Neural progenitor cell (in vitro differentiated cells): Measurements from ENCODE around the gene HS3ST4. TPM values are rescaled to one million over a fixed set of nuclear protein-coding genes. Genes with fewer than 3 reads are reported as not detected.
"Not testable (repeated sequence)": the region's sequence is repeated elsewhere in the genome, so short reads cannot be mapped to it uniquely, and the experiment has no call there.

ENCODE experiments used
- DNase-seq: peaks from one replicate; pipeline ENCODE4 v3.0.0-alpha.2; 2016; ENCODE audit warnings: low spot score
- H2AFZ ChIP-seq: fragments of 200-600 bp; sonication (generic); replicated peaks from 2 replicates; pipeline ENCODE4 v1.6.1; 2016; ENCODE audit warnings: antibody characterized with exemption
- H3F3A ChIP-seq: fragments of 200-600 bp; sonication (generic); 2 replicates; pipeline ENCODE4 v1.6.1; 2016; ENCODE audit warnings: antibody characterized with exemption, low read depth
- H3K27ac ChIP-seq: fragments of 200-600 bp; sonication (generic); 2 replicates; pipeline ENCODE4 v1.5.1; 2016; ENCODE audit warnings: mild to moderate bottlenecking
- H3K27me3 ChIP-seq: fragments of 200-600 bp; sonication (generic); 2 replicates; pipeline ENCODE4 v1.6.1; 2016; ENCODE audit warnings: mild to moderate bottlenecking, moderate library complexity
- H3K36me3 ChIP-seq: fragments of 200-600 bp; sonication (generic); 2 replicates; pipeline ENCODE4 v1.5.1; 2016
- H3K4me1 ChIP-seq: fragments of 200-600 bp; sonication (generic); 2 replicates; pipeline ENCODE4 v1.6.1; 2016; ENCODE audit warnings: mixed run types
- H3K4me2 ChIP-seq: fragments of 200-600 bp; sonication (generic); 2 replicates; pipeline ENCODE4 v1.6.1; 2016
- H3K4me3 ChIP-seq: fragments of 200-600 bp; sonication (generic); 2 replicates; pipeline ENCODE4 v1.5.1; 2016
- H3K79me2 ChIP-seq: fragments of 200-600 bp; sonication (generic); 2 replicates; pipeline ENCODE4 v1.6.1; 2016; ENCODE audit warnings: low read depth
- H3K9ac ChIP-seq: fragments of 200-600 bp; sonication (generic); 2 replicates; pipeline ENCODE4 v1.6.1; 2016
- H3K9me3 ChIP-seq: fragments of 200-600 bp; sonication (generic); 2 replicates; pipeline ENCODE4 v1.5.1; 2016; ENCODE audit warnings: low read depth
- H4K20me1 ChIP-seq: fragments of 200-600 bp; sonication (generic); 2 replicates; pipeline ENCODE4 v1.6.1; 2016; ENCODE audit warnings: low read depth
- H3K27ac Mint-ChIP-seq: 3 replicates; pipeline ENCODE4 v1.8.0; 2021; ENCODE audit warnings: mixed read lengths
- H3K27me3 Mint-ChIP-seq: 2 replicates; pipeline ENCODE4 v1.8.0; 2022; ENCODE audit warnings: low read depth, mild to moderate bottlenecking, inconsistent platforms, moderate library complexity, mixed read lengths; ENCODE audit not compliant: insufficient read depth
- H3K36me3 Mint-ChIP-seq: 3 replicates; pipeline ENCODE4 v1.8.0; 2021; ENCODE audit warnings: mixed read lengths
- H3K4me1 Mint-ChIP-seq: 3 replicates; pipeline ENCODE4 v1.8.0; 2021; ENCODE audit warnings: mixed read lengths
- H3K4me3 Mint-ChIP-seq: 3 replicates; pipeline ENCODE4 v1.8.0; 2021; ENCODE audit warnings: mild to moderate bottlenecking, moderate library complexity, mixed read lengths
- H3K9me3 Mint-ChIP-seq: 3 replicates; pipeline ENCODE4 v1.8.0; 2020; ENCODE audit warnings: mixed read lengths
- CTCF ChIP-seq: fragments of 200-600 bp; sonication (generic); IDR thresholded peaks from 2 replicates; pipeline ENCODE4 v1.5.1; 2017; ENCODE audit warnings: antibody characterized with exemption, mild to moderate bottlenecking
- EZH2 ChIP-seq: fragments of 200-600 bp; sonication (generic); IDR thresholded peaks from 2 replicates; pipeline ENCODE4 v1.6.1; 2017; ENCODE audit warnings: antibody characterized with exemption, mild to moderate bottlenecking, moderate library complexity
- EZH2phosphoT487 ChIP-seq: fragments of 200-600 bp; sonication (generic); IDR thresholded peaks from 2 replicates; pipeline ENCODE4 v1.6.1; 2017; ENCODE audit warnings: antibody characterized with exemption
- total RNA-seq: library from RNA; depleted of rRNA; stranded (reverse); fragments of >200 nt; gene quantifications from 2 replicates; pipeline ENCODE4 v1.2.3, GENCODE V29; 2015; ENCODE audit warnings: low replicate concordance

Gene HS3ST4
- total RNA-seq, 1 donor from 2014 or later: 2.5 TPM

GRCh38 chr16:26091511-26091910 lies 399.8 kb downstream of the HS3ST4 start:
- H3K27ac ChIP-seq: no peak overlapping the region
- no peaks in the 10 kb centered on the region for H3K9me3 ChIP-seq
- H3K9ac ChIP-seq: no peak overlapping the region
- H4K20me1 ChIP-seq: no peaks in the 10 kb centered on the region
- H3K27me3 Mint-ChIP-seq: no peaks in the 10 kb centered on the region
- no peak overlapping the region for H3K4me3 Mint-ChIP-seq
- H3K4me1 Mint-ChIP-seq: peaks cover 18% of the 10 kb centered on the region
- H3K79me2 ChIP-seq: no peaks in the 10 kb centered on the region
- TF ChIP-seq EZH2 (no peak), EZH2phosphoT487 (no peak), CTCF (no peak)
- no peaks in the 10 kb centered on the region for H3K36me3 ChIP-seq
- H3K9me3 Mint-ChIP-seq: peaks cover 26% of the 10 kb centered on the region
- H2AFZ ChIP-seq: no peak overlapping the region
- H3K27ac Mint-ChIP-seq: no peak overlapping the region
- H3K36me3 Mint-ChIP-seq: no peaks in the 10 kb centered on the region
- H3K27me3 ChIP-seq: no peaks in the 10 kb centered on the region
- DNase-seq: no peak
- H3F3A ChIP-seq: no peaks in the 10 kb centered on the region
- H3K4me3 ChIP-seq: no peak overlapping the region
- peaks cover 4% of the 10 kb centered on the region for H3K4me1 ChIP-seq
- no peak overlapping the region for H3K4me2 ChIP-seq

- H3K36me3 Mint-ChIP-seq, H3K79me2 ChIP-seq, H3K4me3 ChIP-seq, H3K36me3 ChIP-seq, DNase-seq, H3K4me1 ChIP-seq, H3K4me3 Mint-ChIP-seq, H3K9ac ChIP-seq, H3F3A ChIP-seq, H4K20me1 ChIP-seq, H3K27ac Mint-ChIP-seq, H3K4me1 Mint-ChIP-seq, H3K27ac ChIP-seq, H3K27me3 ChIP-seq, H2AFZ ChIP-seq, H3K4me2 ChIP-seq, H3K9me3 ChIP-seq, H3K27me3 Mint-ChIP-seq: not testable (repeated sequence)
- H3K9me3 Mint-ChIP-seq: peaks cover 24% of the 10 kb centered on the region
Observed at GRCh38 chr16:26098206-26098605, 406.4 kb downstream of the HS3ST4 start.

GRCh38 chr16:26102369-26102768 lies 410.6 kb downstream of the HS3ST4 start:
- no peaks in the 10 kb centered on the region for H3K27me3 ChIP-seq
- Mint-ChIP-seq H3K9me3 (peaks cover 9% of the 10 kb centered on the region), H3K4me3 (no peak overlapping the region), H3K27me3 (peaks cover 3% of the 10 kb centered on the region), H3K36me3 (no peaks in the 10 kb centered on the region), H3K27ac (no peak overlapping the region), H3K4me1 (no peaks in the 10 kb centered on the region)
- H3K9me3 ChIP-seq: no peaks in the 10 kb centered on the region
- no peaks in the 10 kb centered on the region for H3K36me3 ChIP-seq
- no peaks in the 10 kb centered on the region for H3K4me1 ChIP-seq
- no peaks in the 10 kb centered on the region for H4K20me1 ChIP-seq
- no peak for DNase-seq
- TF ChIP-seq EZH2phosphoT487 (no peak), EZH2 (no peak), CTCF (no peak)
- no peaks in the 10 kb centered on the region for H3F3A ChIP-seq
- H3K9ac ChIP-seq: no peak overlapping the region
- H2AFZ ChIP-seq: no peak overlapping the region
- H3K27ac ChIP-seq: no peak overlapping the region
- no peak overlapping the region for H3K4me3 ChIP-seq
- H3K79me2 ChIP-seq: no peaks in the 10 kb centered on the region
- no peak overlapping the region for H3K4me2 ChIP-seq

- Mint-ChIP-seq H3K27ac (no peak overlapping the region), H3K4me1 (no peaks in the 10 kb centered on the region), H3K4me3 (no peak overlapping the region), H3K27me3 (no peaks in the 10 kb centered on the region), H3K36me3 (no peaks in the 10 kb centered on the region), H3K9me3 (peaks cover 7% of the 10 kb centered on the region)
- no peaks in the 10 kb centered on the region for H3F3A ChIP-seq
- TF ChIP-seq EZH2: no peak
- no peak for TF ChIP-seq CTCF
- TF ChIP-seq EZH2phosphoT487: no peak
- DNase-seq: no peak
- H3K79me2 ChIP-seq: no peaks in the 10 kb centered on the region
- no peaks in the 10 kb centered on the region for H3K4me1 ChIP-seq
- H3K4me2 ChIP-seq: no peak overlapping the region
- no peak overlapping the region for H3K27ac ChIP-seq
- H3K9ac ChIP-seq: no peak overlapping the region
- H3K27me3 ChIP-seq: no peaks in the 10 kb centered on the region
- no peaks in the 10 kb centered on the region for H4K20me1 ChIP-seq
- H2AFZ ChIP-seq: no peak overlapping the region
- H3K36me3 ChIP-seq: no peaks in the 10 kb centered on the region
- no peaks in the 10 kb centered on the region for H3K9me3 ChIP-seq
- no peak overlapping the region for H3K4me3 ChIP-seq
Observed at GRCh38 chr16:26108836-26109505, 417.2 kb downstream of the HS3ST4 start.
